HG03442 (cell line): ENCODE data around the gene ASXL1.
A peak's percentile ranks its signal among the peaks of the same experiment; 100 is the strongest.

Experiments
- ATAC-seq: cut with Tn5 transposase; IDR thresholded peaks from one replicate; pipeline ENCODE4 v1.9.1; 2021; ENCODE audit warnings: mild to moderate bottlenecking, moderate library complexity; ENCODE audit not compliant: unreplicated experiment

Gene ASXL1

GRCh38 chr20:32451682-32452461, 93.7 kb downstream of the ASXL1 start:
- no peak for ATAC-seq

- no peak for ATAC-seq
Measured at GRCh38 chr20:32452776-32453466, 94.8 kb downstream of the ASXL1 start.

DNA sequence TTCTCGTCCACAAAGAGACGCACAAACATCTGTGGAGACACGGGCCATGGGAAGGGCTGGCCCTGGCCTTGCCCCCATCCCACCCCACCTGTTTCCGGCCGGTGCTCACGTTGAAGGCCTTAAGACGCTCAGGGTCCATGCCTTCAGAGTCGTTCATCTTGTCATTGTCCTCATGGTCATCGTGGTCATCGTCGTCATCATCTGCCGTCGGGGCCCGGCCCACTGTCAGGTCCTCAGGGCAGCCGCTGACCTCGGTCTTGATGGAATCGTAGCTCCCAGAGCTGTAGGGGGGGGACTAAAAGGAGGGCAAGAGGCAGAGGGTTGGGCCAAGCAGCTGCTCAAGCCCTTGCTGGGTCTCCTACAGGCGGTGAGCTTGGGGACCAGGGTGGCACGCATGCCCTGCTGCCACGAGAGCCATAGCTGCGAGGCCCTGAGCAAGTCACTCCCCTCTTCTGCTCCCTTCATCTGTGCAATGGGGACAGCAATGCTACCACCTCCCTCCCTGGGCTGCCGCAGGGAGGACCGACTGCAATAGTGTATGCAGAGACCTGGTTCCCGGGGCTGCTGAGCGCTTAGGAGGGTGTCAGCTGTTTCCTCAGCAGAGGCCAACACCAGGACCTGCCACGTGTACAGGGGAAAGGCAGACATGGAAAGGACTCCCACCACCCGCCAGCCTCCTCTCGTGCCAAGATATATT, 95.5 kb downstream of the ASXL1 start:
- ATAC-seq = no peak

DNA sequence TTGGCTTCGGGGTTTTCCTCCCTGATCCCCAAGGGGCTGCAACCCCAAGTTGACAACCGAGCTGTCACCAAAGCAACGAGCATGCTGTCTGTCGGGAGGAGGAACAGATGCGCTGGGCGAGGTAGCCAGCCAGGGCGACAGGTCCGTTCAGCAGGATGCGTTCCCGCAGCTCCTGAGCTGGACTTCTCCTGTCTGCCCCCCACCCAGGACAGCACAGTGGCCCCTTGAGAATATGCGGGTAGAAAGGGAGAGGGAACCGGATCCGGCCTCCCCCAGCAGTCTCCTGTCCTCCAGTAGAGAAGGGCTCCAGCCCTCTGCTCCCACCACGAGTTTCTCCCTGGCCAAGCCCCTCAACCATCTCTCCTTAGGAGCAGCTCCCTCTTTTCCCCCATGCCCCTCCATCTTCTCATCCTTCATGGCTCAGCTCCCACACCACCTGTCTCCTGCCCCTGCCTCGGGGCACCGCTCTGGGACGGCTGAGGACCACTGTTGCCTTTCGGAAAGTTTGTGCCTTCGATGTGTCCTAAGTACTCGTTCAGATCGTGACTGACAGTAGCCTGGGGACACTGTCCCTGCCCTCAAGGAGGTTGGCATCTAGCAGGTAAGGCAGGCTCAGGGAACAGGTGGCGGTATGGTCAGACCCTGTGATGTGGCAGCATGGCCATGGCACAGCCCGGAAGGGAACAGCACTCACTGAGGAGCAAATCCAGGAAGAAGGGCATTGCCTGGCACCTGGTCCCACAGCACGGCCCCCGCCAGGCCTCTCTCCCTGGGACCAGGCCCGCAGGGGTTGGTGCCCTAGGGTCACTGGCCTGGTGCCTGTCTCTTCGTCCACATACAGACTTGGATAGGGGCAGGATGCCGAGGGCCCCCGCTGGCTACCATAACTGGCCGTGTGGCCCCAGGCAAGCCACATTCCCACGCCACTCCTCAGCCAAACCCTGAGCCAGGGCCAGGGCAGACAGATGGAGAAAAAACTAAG, 96.3 kb downstream of the ASXL1 start:
- ATAC-seq = no peak

- no peak for ATAC-seq
Measured at GRCh38 chr20:32455171-32455900, 97.2 kb downstream of the ASXL1 start.

- no peak for ATAC-seq
Measured at GRCh38 chr20:32455901-32456701, 98.0 kb downstream of the ASXL1 start.

GRCh38 chr20:32456869-32457478, 98.8 kb downstream of the ASXL1 start:
- ATAC-seq = peak; percentile 50

DNA sequence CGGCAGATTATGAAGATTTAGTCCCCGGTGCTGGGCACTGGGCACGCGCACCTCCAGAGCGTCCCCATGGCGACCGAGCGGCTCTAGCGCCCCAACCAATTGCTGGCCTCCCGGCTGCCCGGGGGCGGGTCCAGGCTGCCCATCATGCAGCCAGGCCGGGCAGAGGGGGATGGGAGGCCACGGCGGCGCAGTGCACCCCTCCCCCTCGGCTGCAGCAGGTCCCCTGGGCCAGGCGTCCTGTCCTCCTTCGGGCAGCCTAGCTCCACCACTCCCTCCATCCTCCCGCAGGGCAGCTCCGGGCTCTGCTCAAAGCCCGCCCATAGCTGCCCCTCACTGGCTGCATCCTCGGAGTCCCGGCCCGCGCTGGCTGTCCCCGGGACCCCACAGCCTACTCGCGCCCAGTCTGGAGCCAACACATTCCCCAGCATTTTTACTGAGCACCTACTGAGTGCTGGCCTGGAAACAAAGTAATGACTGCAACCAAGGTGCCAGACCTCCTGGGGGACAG, 99.4 kb downstream of the ASXL1 start:
- peak; percentile 28 for ATAC-seq

DNA sequence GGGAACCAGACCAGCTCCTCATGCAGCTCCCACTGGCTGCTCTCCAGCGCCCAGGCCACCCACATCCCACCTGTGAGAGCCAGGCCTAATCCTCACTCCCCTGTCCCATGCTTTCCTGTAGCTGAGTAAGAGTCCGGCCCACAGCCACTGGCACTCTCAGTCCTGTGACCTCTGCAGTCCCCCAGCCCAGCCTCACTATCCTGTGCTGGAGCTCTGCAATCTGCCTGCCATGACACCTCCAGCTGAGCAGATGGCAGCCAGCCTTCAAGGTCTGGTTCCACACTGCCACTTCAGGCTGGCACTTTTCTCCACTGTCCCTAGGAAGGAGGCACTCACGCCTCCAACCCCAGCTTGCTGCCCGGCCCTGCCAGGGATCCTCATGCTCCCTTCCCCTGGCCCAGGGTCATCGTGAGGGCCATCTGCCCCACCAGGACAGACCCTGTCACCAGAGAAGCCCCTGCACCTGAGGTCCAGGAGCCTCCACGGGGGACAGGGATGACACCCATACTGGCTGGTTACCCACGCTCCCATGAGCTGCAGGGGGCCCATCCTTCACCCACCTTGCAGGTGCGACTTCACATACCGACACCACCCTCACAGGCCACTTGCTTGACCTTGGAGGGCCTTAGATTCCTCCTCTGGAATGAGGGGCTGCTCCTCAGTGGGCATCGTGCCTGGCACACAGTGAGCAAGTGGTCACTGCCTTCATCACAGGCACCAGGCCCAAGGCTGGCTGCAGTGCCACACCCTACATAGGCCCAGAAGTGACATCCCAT, 100.1 kb downstream of the ASXL1 start:
- no peak for ATAC-seq

DNA sequence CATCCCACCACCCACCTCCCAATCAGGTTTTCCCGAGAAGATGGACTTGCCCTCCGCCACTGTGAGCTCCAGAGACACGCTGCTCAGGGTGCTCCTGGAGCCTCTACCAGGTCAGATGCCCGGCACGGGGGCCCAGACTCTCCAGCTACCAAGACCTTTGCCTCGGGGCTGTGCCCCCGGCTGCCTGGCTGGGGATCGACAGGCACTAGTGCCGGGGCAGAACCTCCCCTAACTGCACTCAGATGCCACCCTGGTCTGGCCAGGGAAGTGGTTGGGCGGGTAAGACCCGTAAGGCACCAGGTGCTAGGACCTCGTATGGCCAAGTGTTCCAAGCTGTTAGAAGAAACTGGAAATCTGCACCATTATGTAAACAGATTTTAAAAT, 100.7 kb downstream of the ASXL1 start:
- ATAC-seq = no peak

- ATAC-seq = no peak
Measured at GRCh38 chr20:32460231-32460630, 102.1 kb downstream of the ASXL1 start.

GRCh38 chr20:32460683-32461320, 102.7 kb downstream of the ASXL1 start:
- ATAC-seq = no peak

- ATAC-seq = no peak
Measured at GRCh38 chr20:32461836-32462600, 103.9 kb downstream of the ASXL1 start.

GRCh38 chr20:32462900-32463641, 104.9 kb downstream of the ASXL1 start:
- ATAC-seq = no peak

GRCh38 chr20:32463642-32464400, 105.7 kb downstream of the ASXL1 start:
- no peak for ATAC-seq
